H9 (cell line): ENCODE measurements around the gene BCL2L14. TPM values are rescaled to one million over a fixed set of nuclear protein-coding genes. Genes with fewer than 3 reads are reported as not detected.

Source experiments
- DNase-seq: peaks from one replicate; pipeline ENCODE4 v3.0.0-alpha.2; 2017
- H2AFZ ChIP-seq: one replicate; pipeline ENCODE4 v1.6.1; 2013; ENCODE audit warnings: mild to moderate bottlenecking, low read length, control low read depth, moderate library complexity
- H2AK5ac ChIP-seq: 2 replicates; pipeline ENCODE4 v1.6.1; 2013; ENCODE audit warnings: low read length, control low read depth, mixed read lengths; ENCODE audit not compliant: insufficient read length
- H2BK120ac ChIP-seq: one replicate; pipeline ENCODE4 v1.6.1; 2013; ENCODE audit warnings: low read depth, mild to moderate bottlenecking, low read length, control low read depth, inconsistent platforms; ENCODE audit not compliant: poor library complexity, severe bottlenecking
- H2BK12ac ChIP-seq: 2 replicates; pipeline ENCODE4 v1.6.1; 2013; ENCODE audit warnings: low read length, control low read depth, mixed read lengths, low read depth; ENCODE audit not compliant: insufficient read length
- H2BK15ac ChIP-seq: 2 replicates; pipeline ENCODE4 v1.6.1; 2013; ENCODE audit warnings: low read depth, low read length, control low read depth
- H2BK20ac ChIP-seq: one replicate; pipeline ENCODE4 v1.6.1; 2013; ENCODE audit warnings: low read depth, mild to moderate bottlenecking, low read length, control low read depth, inconsistent platforms; ENCODE audit not compliant: poor library complexity, severe bottlenecking
- H2BK5ac ChIP-seq: 2 replicates; pipeline ENCODE4 v1.6.1; 2013; ENCODE audit warnings: low read length, control low read depth, mixed read lengths; ENCODE audit not compliant: insufficient read length
- H3K14ac ChIP-seq: 2 replicates; pipeline ENCODE4 v1.6.1; 2013; ENCODE audit warnings: low read length, control low read depth; ENCODE audit not compliant: insufficient read depth
- H3K18ac ChIP-seq: 2 replicates; pipeline ENCODE4 v1.6.1; 2013; ENCODE audit warnings: low read depth, mild to moderate bottlenecking, mixed read lengths, low read length, control low read depth; ENCODE audit not compliant: insufficient read length
- H3K23ac ChIP-seq: 2 replicates; pipeline ENCODE4 v1.6.1; 2013; ENCODE audit warnings: low read length, control low read depth, mixed read lengths, low read depth; ENCODE audit not compliant: insufficient read length
- H3K23me2 ChIP-seq: 2 replicates; pipeline ENCODE4 v1.6.1; 2013; ENCODE audit warnings: low read depth, mild to moderate bottlenecking, mixed read lengths, low read length, control low read depth; ENCODE audit not compliant: insufficient read length, poor library complexity, severe bottlenecking
- H3K27ac ChIP-seq: 2 replicates; pipeline ENCODE4 v1.5.1; 2013; ENCODE audit warnings: low read length, control low read depth, mixed read lengths, low read depth; ENCODE audit not compliant: insufficient read length
- H3K27me3 ChIP-seq: 2 replicates; pipeline ENCODE4 v1.6.1; 2013; ENCODE audit warnings: low read length, control low read depth, inconsistent platforms; ENCODE audit not compliant: insufficient read depth
- H3K4ac ChIP-seq: 2 replicates; pipeline ENCODE4 v1.6.1; 2013; ENCODE audit warnings: low read depth, mild to moderate bottlenecking, control low read depth, inconsistent platforms, low read length, moderate library complexity
- H3K4me1 ChIP-seq: 2 replicates; pipeline ENCODE4 v1.6.1; 2013; ENCODE audit warnings: low read length, control low read depth, inconsistent platforms; ENCODE audit not compliant: insufficient read depth
- H3K4me2 ChIP-seq: 2 replicates; pipeline ENCODE4 v1.6.1; 2013; ENCODE audit warnings: low read length, control low read depth, mixed read lengths; ENCODE audit not compliant: insufficient read length, insufficient read depth
- H3K56ac ChIP-seq: 2 replicates; pipeline ENCODE4 v1.6.1; 2013; ENCODE audit warnings: low read depth, mild to moderate bottlenecking, mixed read lengths, low read length, control low read depth; ENCODE audit not compliant: insufficient read length
- H3K79me1 ChIP-seq: 2 replicates; pipeline ENCODE4 v1.6.1; 2013; ENCODE audit warnings: low read depth, mild to moderate bottlenecking, moderate library complexity, low read length, control low read depth, inconsistent platforms; ENCODE audit not compliant: insufficient read depth, poor library complexity, severe bottlenecking
- H3K79me2 ChIP-seq: 2 replicates; pipeline ENCODE4 v1.6.1; 2013; ENCODE audit warnings: low read length, control low read depth, inconsistent platforms; ENCODE audit not compliant: insufficient read depth
- H3K9ac ChIP-seq: 2 replicates; pipeline ENCODE4 v1.6.1; 2013; ENCODE audit warnings: low read length, control low read depth, mixed read lengths; ENCODE audit not compliant: insufficient read length; ENCODE audit errors: extremely low read depth
- H3K9me3 ChIP-seq: one replicate; pipeline ENCODE4 v1.6.1; 2013; ENCODE audit warnings: low read depth, low read length, inconsistent platforms; ENCODE audit not compliant: control insufficient read depth
- H3T11ph ChIP-seq: one replicate; pipeline ENCODE4 v1.6.1; 2013; ENCODE audit warnings: mild to moderate bottlenecking, low read length, control low read depth, inconsistent platforms
- H4K20me1 ChIP-seq: one replicate; pipeline ENCODE4 v1.6.1; 2013; ENCODE audit not compliant: control insufficient read depth, insufficient read length, insufficient read depth
- H4K5ac ChIP-seq: 2 replicates; pipeline ENCODE4 v1.6.1; 2013; ENCODE audit warnings: low read depth, mild to moderate bottlenecking, mixed read lengths, low read length, control low read depth; ENCODE audit not compliant: insufficient read length
- H4K8ac ChIP-seq: replicated peaks from 2 replicates; pipeline ENCODE4 v1.6.1; 2013; ENCODE audit warnings: low read length, control low read depth, mixed read lengths, low read depth; ENCODE audit not compliant: insufficient read length
- H4K91ac ChIP-seq: 2 replicates; pipeline ENCODE4 v1.6.1; 2013; ENCODE audit warnings: low read depth, mild to moderate bottlenecking, moderate library complexity, mixed read lengths, low read length, control low read depth; ENCODE audit not compliant: insufficient read length
- H3K27ac Mint-ChIP-seq, 3 experiments: 2 replicates in 2 of 3; 3 replicates in 1 of 3; pipeline ENCODE4 v1.8.0; 2020 to 2021; ENCODE audit warnings: mixed read lengths in 3 of 3, mild to moderate bottlenecking in 1 of 3, moderate library complexity in 1 of 3
- H3K27me3 Mint-ChIP-seq: 2 replicates; pipeline ENCODE4 v1.8.0; 2021; ENCODE audit warnings: low read depth, mild to moderate bottlenecking, moderate library complexity, mixed read lengths
- H3K36me3 Mint-ChIP-seq, 3 experiments: 2 replicates in 2 of 3; 3 replicates in 1 of 3; pipeline ENCODE4 v1.8.0; 2020 to 2021; ENCODE audit warnings: low read depth in 3 of 3, mixed read lengths in 3 of 3; ENCODE audit not compliant: insufficient read depth in 1 of 3
- H3K4me1 Mint-ChIP-seq, 2 experiments: 2 replicates each; pipeline ENCODE4 v1.8.0; 2020; ENCODE audit warnings: mixed read lengths in 2 of 2
- H3K4me3 Mint-ChIP-seq, 2 experiments: 2 replicates in 1 of 2; 3 replicates in 1 of 2; pipeline ENCODE4 v1.8.0; 2020 to 2021; ENCODE audit warnings: mild to moderate bottlenecking in 2 of 2, mixed read lengths in 2 of 2, moderate library complexity in 1 of 2
- H3K9me3 Mint-ChIP-seq, 2 experiments: 2 replicates in 1 of 2; 3 replicates in 1 of 2; pipeline ENCODE4 v1.8.0; 2020; ENCODE audit warnings: mild to moderate bottlenecking in 2 of 2, mixed read lengths in 2 of 2, moderate library complexity in 1 of 2
- CTCF ChIP-seq: fragments of 200-600 bp; sonication (generic); conservative IDR thresholded peaks from 3 replicates; pipeline ENCODE4 v1.8.0; 2021; ENCODE audit warnings: antibody characterized with exemption, mild to moderate bottlenecking
- WGBS: extraction: QIAGEN DNeasy Blood & Tissue Kit; methylation state at CpG from one replicate; pipeline ENCODE4 v1.1.7; 2013; ENCODE audit warnings: missing lambda C conversion rate, low lambda C conversion rate, mixed read lengths; ENCODE audit not compliant: insufficient read length; ENCODE audit errors: extremely low coverage; 5-methylcytosine and 5-hydroxymethylcytosine counted together
- total RNA-seq: library from RNA; stranded (reverse); gene quantifications from 2 replicates; pipeline ENCODE4 v1.2.1, GENCODE V29; 2021

BCL2L14 gene
- total RNA-seq, 1 experiment from 2014 or later: 0.28 TPM

GRCh38 chr12:12091977-12092663 is 21.4 kb downstream of the BCL2L14 start:
- H3K23ac ChIP-seq: no peak overlapping the region
- no peaks in the 10 kb centered on the region for H3K79me2 ChIP-seq
- no peak overlapping the region for H2BK20ac ChIP-seq
- no peak overlapping the region for H3K18ac ChIP-seq
- H3K27me3 ChIP-seq: no peaks in the 10 kb centered on the region
- H3K79me1 ChIP-seq: no peaks in the 10 kb centered on the region
- no peak overlapping the region for H2BK120ac ChIP-seq
- H2AK5ac ChIP-seq: no peak overlapping the region
- Mint-ChIP-seq H3K36me3 (peaks cover 0 to 2% (median 2%) of the 10 kb centered on the region in 3 experiments; a peak in 4 of 7 replicates), H3K4me1 (peaks cover 15 to 22% of the 10 kb centered on the region in 2 experiments), H3K27ac (peak overlapping the region in 1 of 3 experiments; percentile 68; a peak in 1 of 7 replicates), H3K9me3 (no peaks in the 10 kb centered on the region), H3K4me3 (no peak overlapping the region), H3K27me3 (no peaks in the 10 kb centered on the region)
- no peak overlapping the region for H4K91ac ChIP-seq
- H4K8ac ChIP-seq: no peak overlapping the region
- H3K27ac ChIP-seq: no peak overlapping the region
- TF ChIP-seq CTCF: no peak
- no peak overlapping the region for H2AFZ ChIP-seq
- no peak overlapping the region for H2BK12ac ChIP-seq
- H2BK5ac ChIP-seq: no peak overlapping the region
- H3K56ac ChIP-seq: no peak overlapping the region
- no peak overlapping the region for H3K4ac ChIP-seq
- no peak overlapping the region for H3K9ac ChIP-seq
- H3K4me2 ChIP-seq: no peak overlapping the region
- no peaks in the 10 kb centered on the region for H3K23me2 ChIP-seq
- no peak overlapping the region for H3K14ac ChIP-seq
- H3K4me1 ChIP-seq: peaks cover 6% of the 10 kb centered on the region; the same call in 1 of the 2 replicates
- H3K9me3 ChIP-seq: no peaks in the 10 kb centered on the region
- H2BK15ac ChIP-seq: no peak overlapping the region
- WGBS: no CpG with 5 or more reads among the region's 14 CpGs
- no peak overlapping the region for H3T11ph ChIP-seq
- H4K20me1 ChIP-seq: no peaks in the 10 kb centered on the region
- DNase-seq: peak; percentile 49
- no peak overlapping the region for H4K5ac ChIP-seq
